VCaP (cell line): ENCODE results near the gene DGAT2L6.

Source experiments
- H3K27ac ChIP-seq: fragments of 450-650 bp; 2 replicates; pipeline ENCODE4 v1.5.1; 2017
- CTCF ChIP-seq: fragments of 450-650 bp; conservative IDR thresholded peaks from 2 replicates; pipeline ENCODE4 v1.5.1; 2017; ENCODE audit warnings: mild to moderate bottlenecking, moderate library complexity

The DGAT2L6 gene

GRCh38 chrX:70254909-70255308, 77.6 kb downstream of the DGAT2L6 start:
- H3K27ac ChIP-seq, result no peak overlapping the region
- no peak for TF ChIP-seq CTCF
